ENCODE data around the gene PSMC3. TPM values are rescaled to one million over a fixed set of nuclear protein-coding genes. Genes with fewer than 3 reads are reported as not detected.

Gene PSMC3
- total RNA-seq, 2 donors from 2014 or later = 99.2 to 133 TPM

GRCh38 chr11:47389577-47390421, 36.4 kb downstream of the PSMC3 start:
- Histone ChIP-seq H3K27me3 (replicated peaks; ENCODE audit: insufficient read depth) (no peaks in the 10 kb centered on the region), H3K9me3 (no peaks in the 10 kb centered on the region), H3K4me1 (replicated peaks) (no peaks in the 10 kb centered on the region), H3K27ac (no peak overlapping the region), H3K36me3 (no peaks in the 10 kb centered on the region), H3K4me3 (no peak overlapping the region)
- intact Hi-C loops (cut with DNase I) = no loop called here
- DNase-seq (ENCODE audit: low spot score) = no peak
- WGBS = 86% methylated on average over 17 of the region's 17 CpGs
- TF ChIP-seq CTCF (IDR thresholded peaks at IDR 0.05) = no peak
- TF ChIP-seq POLR2A (IDR thresholded peaks at IDR 0.05) = no peak
- TF ChIP-seq POLR2AphosphoS5 (IDR thresholded peaks at IDR 0.05) = no peak

GRCh38 chr11:47388697-47389576, 37.3 kb downstream of the PSMC3 start:
- Histone ChIP-seq H3K27me3 (replicated peaks; ENCODE audit: insufficient read depth) (no peaks in the 10 kb centered on the region), H3K9me3 (no peaks in the 10 kb centered on the region), H3K4me3 (no peak overlapping the region), H3K27ac (peak overlapping the region in 1 of 2 donors; percentile 53), H3K4me1 (replicated peaks) (no peaks in the 10 kb centered on the region), H3K36me3 (no peaks in the 10 kb centered on the region)
- 77% methylated on average over 28 of the region's 28 CpGs for WGBS
- TF ChIP-seq POLR2AphosphoS5 (IDR thresholded peaks at IDR 0.05) (peak; percentile 51), CTCF (IDR thresholded peaks at IDR 0.05) (no peak)
- peak; percentile 78 for DNase-seq (ENCODE audit: low spot score)
- intact Hi-C loops (cut with DNase I) = no loop called here

- 65% methylated on average over 13 of the region's 13 CpGs for WGBS
- no peak overlapping the region for H3K4me3 ChIP-seq
- no peaks in the 10 kb centered on the region for H3K36me3 ChIP-seq
- no peaks in the 10 kb centered on the region for H3K4me1 ChIP-seq (replicated peaks)
- intact Hi-C loops (cut with DNase I) = no loop called here
- no peak overlapping the region for H3K27ac ChIP-seq
- no peaks in the 10 kb centered on the region for H3K27me3 ChIP-seq (replicated peaks; ENCODE audit: insufficient read depth)
- DNase-seq (ENCODE audit: low spot score) = no peak
- TF ChIP-seq POLR2AphosphoS5 (IDR thresholded peaks at IDR 0.05) = no peak
- no peak for TF ChIP-seq POLR2A (IDR thresholded peaks at IDR 0.05)
- no peak for TF ChIP-seq CTCF (IDR thresholded peaks at IDR 0.05)
- no peaks in the 10 kb centered on the region for H3K9me3 ChIP-seq
Observed at GRCh38 chr11:47387944-47388696, 38.1 kb downstream of the PSMC3 start.

GRCh38 chr11:47384498-47384897, 41.7 kb downstream of the PSMC3 start:
- intact Hi-C loops (cut with DNase I) = no loop called here
- no peaks in the 10 kb centered on the region for H3K9me3 ChIP-seq
- H3K4me1 ChIP-seq (replicated peaks) = no peaks in the 10 kb centered on the region
- no peaks in the 10 kb centered on the region for H3K27me3 ChIP-seq (replicated peaks; ENCODE audit: insufficient read depth)
- 93% methylated on average over 4 of the region's 4 CpGs for whole genome bisulfite sequencing
- H3K4me3 ChIP-seq = no peak overlapping the region
- TF ChIP-seq CTCF (IDR thresholded peaks at IDR 0.05) = no peak
- no peak for TF ChIP-seq POLR2A (IDR thresholded peaks at IDR 0.05)
- TF ChIP-seq POLR2AphosphoS5 (IDR thresholded peaks at IDR 0.05) = no peak
- DNase-seq (ENCODE audit: low spot score) = no peak
- no peak overlapping the region for H3K27ac ChIP-seq
- no peaks in the 10 kb centered on the region for H3K36me3 ChIP-seq
